H9 (cell line): ENCODE results near the gene CTNNA1. TPM values are rescaled to one million over a fixed set of nuclear protein-coding genes. Genes with fewer than 3 reads are reported as not detected.

Experiments used
- DNase-seq: peaks from one replicate; pipeline ENCODE4 v3.0.0-alpha.2; 2017
- H2AFZ ChIP-seq: one replicate; pipeline ENCODE4 v1.6.1; 2013; ENCODE audit warnings: mild to moderate bottlenecking, low read length, control low read depth, moderate library complexity
- H2AK5ac ChIP-seq: 2 replicates; pipeline ENCODE4 v1.6.1; 2013; ENCODE audit warnings: low read length, control low read depth, mixed read lengths; ENCODE audit not compliant: insufficient read length
- H2BK120ac ChIP-seq: one replicate; pipeline ENCODE4 v1.6.1; 2013; ENCODE audit warnings: low read depth, mild to moderate bottlenecking, low read length, control low read depth, inconsistent platforms; ENCODE audit not compliant: poor library complexity, severe bottlenecking
- H2BK12ac ChIP-seq: 2 replicates; pipeline ENCODE4 v1.6.1; 2013; ENCODE audit warnings: low read length, control low read depth, mixed read lengths, low read depth; ENCODE audit not compliant: insufficient read length
- H2BK15ac ChIP-seq: 2 replicates; pipeline ENCODE4 v1.6.1; 2013; ENCODE audit warnings: low read depth, low read length, control low read depth
- H2BK20ac ChIP-seq: one replicate; pipeline ENCODE4 v1.6.1; 2013; ENCODE audit warnings: low read depth, mild to moderate bottlenecking, low read length, control low read depth, inconsistent platforms; ENCODE audit not compliant: poor library complexity, severe bottlenecking
- H2BK5ac ChIP-seq: 2 replicates; pipeline ENCODE4 v1.6.1; 2013; ENCODE audit warnings: low read length, control low read depth, mixed read lengths; ENCODE audit not compliant: insufficient read length
- H3K14ac ChIP-seq: 2 replicates; pipeline ENCODE4 v1.6.1; 2013; ENCODE audit warnings: low read length, control low read depth; ENCODE audit not compliant: insufficient read depth
- H3K18ac ChIP-seq: 2 replicates; pipeline ENCODE4 v1.6.1; 2013; ENCODE audit warnings: low read depth, mild to moderate bottlenecking, mixed read lengths, low read length, control low read depth; ENCODE audit not compliant: insufficient read length
- H3K23ac ChIP-seq: 2 replicates; pipeline ENCODE4 v1.6.1; 2013; ENCODE audit warnings: low read length, control low read depth, mixed read lengths, low read depth; ENCODE audit not compliant: insufficient read length
- H3K23me2 ChIP-seq: 2 replicates; pipeline ENCODE4 v1.6.1; 2013; ENCODE audit warnings: low read depth, mild to moderate bottlenecking, mixed read lengths, low read length, control low read depth; ENCODE audit not compliant: insufficient read length, poor library complexity, severe bottlenecking
- H3K27ac ChIP-seq: 2 replicates; pipeline ENCODE4 v1.5.1; 2013; ENCODE audit warnings: low read length, control low read depth, mixed read lengths, low read depth; ENCODE audit not compliant: insufficient read length
- H3K27me3 ChIP-seq: 2 replicates; pipeline ENCODE4 v1.6.1; 2013; ENCODE audit warnings: low read length, control low read depth, inconsistent platforms; ENCODE audit not compliant: insufficient read depth
- H3K4ac ChIP-seq: 2 replicates; pipeline ENCODE4 v1.6.1; 2013; ENCODE audit warnings: low read depth, mild to moderate bottlenecking, control low read depth, inconsistent platforms, low read length, moderate library complexity
- H3K4me1 ChIP-seq: 2 replicates; pipeline ENCODE4 v1.6.1; 2013; ENCODE audit warnings: low read length, control low read depth, inconsistent platforms; ENCODE audit not compliant: insufficient read depth
- H3K4me2 ChIP-seq: 2 replicates; pipeline ENCODE4 v1.6.1; 2013; ENCODE audit warnings: low read length, control low read depth, mixed read lengths; ENCODE audit not compliant: insufficient read length, insufficient read depth
- H3K56ac ChIP-seq: 2 replicates; pipeline ENCODE4 v1.6.1; 2013; ENCODE audit warnings: low read depth, mild to moderate bottlenecking, mixed read lengths, low read length, control low read depth; ENCODE audit not compliant: insufficient read length
- H3K79me1 ChIP-seq: 2 replicates; pipeline ENCODE4 v1.6.1; 2013; ENCODE audit warnings: low read depth, mild to moderate bottlenecking, moderate library complexity, low read length, control low read depth, inconsistent platforms; ENCODE audit not compliant: insufficient read depth, poor library complexity, severe bottlenecking
- H3K79me2 ChIP-seq: 2 replicates; pipeline ENCODE4 v1.6.1; 2013; ENCODE audit warnings: low read length, control low read depth, inconsistent platforms; ENCODE audit not compliant: insufficient read depth
- H3K9ac ChIP-seq: 2 replicates; pipeline ENCODE4 v1.6.1; 2013; ENCODE audit warnings: low read length, control low read depth, mixed read lengths; ENCODE audit not compliant: insufficient read length; ENCODE audit errors: extremely low read depth
- H3K9me3 ChIP-seq: one replicate; pipeline ENCODE4 v1.6.1; 2013; ENCODE audit warnings: low read depth, low read length, inconsistent platforms; ENCODE audit not compliant: control insufficient read depth
- H3T11ph ChIP-seq: one replicate; pipeline ENCODE4 v1.6.1; 2013; ENCODE audit warnings: mild to moderate bottlenecking, low read length, control low read depth, inconsistent platforms
- H4K20me1 ChIP-seq: one replicate; pipeline ENCODE4 v1.6.1; 2013; ENCODE audit not compliant: control insufficient read depth, insufficient read length, insufficient read depth
- H4K5ac ChIP-seq: 2 replicates; pipeline ENCODE4 v1.6.1; 2013; ENCODE audit warnings: low read depth, mild to moderate bottlenecking, mixed read lengths, low read length, control low read depth; ENCODE audit not compliant: insufficient read length
- H4K8ac ChIP-seq: replicated peaks from 2 replicates; pipeline ENCODE4 v1.6.1; 2013; ENCODE audit warnings: low read length, control low read depth, mixed read lengths, low read depth; ENCODE audit not compliant: insufficient read length
- H4K91ac ChIP-seq: 2 replicates; pipeline ENCODE4 v1.6.1; 2013; ENCODE audit warnings: low read depth, mild to moderate bottlenecking, moderate library complexity, mixed read lengths, low read length, control low read depth; ENCODE audit not compliant: insufficient read length
- H3K27ac Mint-ChIP-seq, 3 experiments: 2 replicates in 2 of 3; 3 replicates in 1 of 3; pipeline ENCODE4 v1.8.0; 2020 to 2021; ENCODE audit warnings: mixed read lengths in 3 of 3, mild to moderate bottlenecking in 1 of 3, moderate library complexity in 1 of 3
- H3K27me3 Mint-ChIP-seq: 2 replicates; pipeline ENCODE4 v1.8.0; 2021; ENCODE audit warnings: low read depth, mild to moderate bottlenecking, moderate library complexity, mixed read lengths
- H3K36me3 Mint-ChIP-seq, 3 experiments: 2 replicates in 2 of 3; 3 replicates in 1 of 3; pipeline ENCODE4 v1.8.0; 2020 to 2021; ENCODE audit warnings: low read depth in 3 of 3, mixed read lengths in 3 of 3; ENCODE audit not compliant: insufficient read depth in 1 of 3
- H3K4me1 Mint-ChIP-seq, 2 experiments: 2 replicates each; pipeline ENCODE4 v1.8.0; 2020; ENCODE audit warnings: mixed read lengths in 2 of 2
- H3K4me3 Mint-ChIP-seq, 2 experiments: 2 replicates in 1 of 2; 3 replicates in 1 of 2; pipeline ENCODE4 v1.8.0; 2020 to 2021; ENCODE audit warnings: mild to moderate bottlenecking in 2 of 2, mixed read lengths in 2 of 2, moderate library complexity in 1 of 2
- H3K9me3 Mint-ChIP-seq, 2 experiments: 2 replicates in 1 of 2; 3 replicates in 1 of 2; pipeline ENCODE4 v1.8.0; 2020; ENCODE audit warnings: mild to moderate bottlenecking in 2 of 2, mixed read lengths in 2 of 2, moderate library complexity in 1 of 2
- WGBS: extraction: QIAGEN DNeasy Blood & Tissue Kit; methylation state at CpG from one replicate; pipeline ENCODE4 v1.1.7; 2013; ENCODE audit warnings: missing lambda C conversion rate, low lambda C conversion rate, mixed read lengths; ENCODE audit not compliant: insufficient read length; ENCODE audit errors: extremely low coverage; 5-methylcytosine and 5-hydroxymethylcytosine counted together
- total RNA-seq: library from RNA; stranded (reverse); gene quantifications from 2 replicates; pipeline ENCODE4 v1.2.1, GENCODE V29; 2021
- TF ChIP-seq, protein P1 (sequence below): fragments of 200-600 bp; sonication (generic); conservative IDR thresholded peaks from 3 replicates; pipeline ENCODE4 v1.8.0; 2021; ENCODE audit warnings: antibody characterized with exemption, mild to moderate bottlenecking

Gene CTNNA1
- total RNA-seq, 1 experiment from 2014 or later = 354 TPM

- peaks cover 3 to 13% (median 4%) of the 10 kb centered on the region in 3 experiments; a peak in 6 of 7 replicates for H3K36me3 Mint-ChIP-seq
- Histone ChIP-seq H3K4me2 (no peak within 1 kb of the TSS), H3K27ac (no peak within 1 kb of the TSS), H4K91ac (no peak within 1 kb of the TSS), H3K79me1 (peaks cover 9% of the 10 kb centered on the region), H4K8ac (no peak within 1 kb of the TSS), H3K79me2 (peaks cover 2% of the 10 kb centered on the region; the same call in 1 of the 2 replicates), H3K23me2 (no peaks in the 10 kb centered on the region), H3T11ph (no peak within 1 kb of the TSS), H3K9me3 (no peaks in the 10 kb centered on the region), H3K23ac (no peak within 1 kb of the TSS), H3K56ac (no peak within 1 kb of the TSS), H2BK5ac (no peak within 1 kb of the TSS), H3K4me1 (peaks cover 6% of the 10 kb centered on the region; the same call in 1 of the 2 replicates), H2AFZ (no peak within 1 kb of the TSS), H3K18ac (no peak within 1 kb of the TSS), H2BK20ac (no peak within 1 kb of the TSS), H4K5ac (no peak within 1 kb of the TSS), H2BK120ac (no peak within 1 kb of the TSS), H3K4ac (no peak within 1 kb of the TSS), H2BK12ac (no peak within 1 kb of the TSS), H2AK5ac (no peak within 1 kb of the TSS), H3K27me3 (no peaks in the 10 kb centered on the region), H3K9ac (no peak within 1 kb of the TSS), H3K14ac (no peak within 1 kb of the TSS), H2BK15ac (no peak within 1 kb of the TSS), H4K20me1 (no peaks in the 10 kb centered on the region)
- TF ChIP-seq, protein P1, sequence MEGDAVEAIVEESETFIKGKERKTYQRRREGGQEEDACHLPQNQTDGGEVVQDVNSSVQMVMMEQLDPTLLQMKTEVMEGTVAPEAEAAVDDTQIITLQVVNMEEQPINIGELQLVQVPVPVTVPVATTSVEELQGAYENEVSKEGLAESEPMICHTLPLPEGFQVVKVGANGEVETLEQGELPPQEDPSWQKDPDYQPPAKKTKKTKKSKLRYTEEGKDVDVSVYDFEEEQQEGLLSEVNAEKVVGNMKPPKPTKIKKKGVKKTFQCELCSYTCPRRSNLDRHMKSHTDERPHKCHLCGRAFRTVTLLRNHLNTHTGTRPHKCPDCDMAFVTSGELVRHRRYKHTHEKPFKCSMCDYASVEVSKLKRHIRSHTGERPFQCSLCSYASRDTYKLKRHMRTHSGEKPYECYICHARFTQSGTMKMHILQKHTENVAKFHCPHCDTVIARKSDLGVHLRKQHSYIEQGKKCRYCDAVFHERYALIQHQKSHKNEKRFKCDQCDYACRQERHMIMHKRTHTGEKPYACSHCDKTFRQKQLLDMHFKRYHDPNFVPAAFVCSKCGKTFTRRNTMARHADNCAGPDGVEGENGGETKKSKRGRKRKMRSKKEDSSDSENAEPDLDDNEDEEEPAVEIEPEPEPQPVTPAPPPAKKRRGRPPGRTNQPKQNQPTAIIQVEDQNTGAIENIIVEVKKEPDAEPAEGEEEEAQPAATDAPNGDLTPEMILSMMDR = no peak
- peaks cover 79 to 80% of the 10 kb centered on the region in 2 experiments for H3K4me1 Mint-ChIP-seq
- no peaks in the 10 kb centered on the region for H3K27me3 Mint-ChIP-seq
- H3K4me3 Mint-ChIP-seq = no peak within 1 kb of the TSS
- H3K27ac Mint-ChIP-seq = peak within 1 kb of the TSS; percentile 58 to 86 (median 58); a peak in 5 of 7 replicates
- no peak for DNase-seq
- WGBS = no CpG with 5 or more reads among the region's 18 CpGs
- no peaks in the 10 kb centered on the region; a peak in 1 of 5 replicates for H3K9me3 Mint-ChIP-seq
Observed at GRCh38 chr5:138874771-138875551, 121.7 kb downstream of the CTNNA1 start, which contains the start of gene LRRTM2. LRRTM2 (minus strand) TSS chr5:138875335; CDS start chr5:138874911, 424 bp downstream.
